Activated CD8-positive, alpha-beta memory T cell treated with anti-CD3 and anti-CD28 coated beads, Interleukin-2, amount 50 U/mL, for 24 hours (primary cell): ENCODE data around the gene KIF5B.
"Not testable (repeated sequence)": the region's sequence is repeated elsewhere in the genome, so short reads cannot be mapped to it uniquely, and the experiment has no call there.

Experiments
- DNase-seq: peaks from one replicate; pipeline ENCODE4 v3.0.0-alpha.2; 2020; ENCODE audit errors: extremely low read depth

The KIF5B gene

DNA sequence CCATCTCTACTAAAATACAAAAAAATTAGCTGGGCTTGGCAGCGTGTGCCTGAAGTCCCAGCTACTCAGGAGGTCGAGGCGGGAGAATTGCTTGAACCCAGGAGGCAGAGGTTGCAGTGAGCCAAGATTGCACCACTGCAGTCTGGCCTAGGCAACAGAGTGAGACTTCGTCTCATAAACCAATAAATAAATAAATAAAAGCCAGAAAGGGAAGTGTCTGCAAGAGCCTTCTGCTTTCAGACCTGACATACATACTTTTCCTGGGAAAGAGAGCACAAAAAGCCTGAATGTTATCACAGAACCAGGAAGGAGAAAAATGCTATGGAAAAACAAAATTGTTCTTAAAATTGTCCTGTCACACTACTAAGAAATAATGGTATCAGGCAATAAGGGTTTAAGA, 4.1 kb upstream of the KIF5B start:
- no peak for DNase-seq

DNA sequence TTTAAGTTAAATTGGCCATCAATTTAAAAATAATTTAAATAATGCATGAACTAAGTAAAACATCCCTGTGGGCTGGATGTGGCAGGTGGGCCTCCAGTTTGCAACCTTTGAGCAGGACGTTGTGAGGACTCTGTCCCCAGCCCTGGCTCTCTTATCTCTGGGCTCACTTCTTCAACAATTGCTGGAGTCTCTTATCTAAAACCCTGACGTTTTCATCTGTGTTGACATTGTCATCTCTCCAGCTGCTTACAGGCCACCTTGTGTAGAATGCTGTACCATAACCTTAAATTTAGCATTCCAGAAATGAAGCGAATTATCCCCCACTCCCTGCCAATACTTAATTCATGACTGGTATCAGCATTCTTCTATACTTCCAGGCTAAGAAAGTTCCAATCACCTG, 3.2 kb upstream of the KIF5B start:
- no peak for DNase-seq

DNA sequence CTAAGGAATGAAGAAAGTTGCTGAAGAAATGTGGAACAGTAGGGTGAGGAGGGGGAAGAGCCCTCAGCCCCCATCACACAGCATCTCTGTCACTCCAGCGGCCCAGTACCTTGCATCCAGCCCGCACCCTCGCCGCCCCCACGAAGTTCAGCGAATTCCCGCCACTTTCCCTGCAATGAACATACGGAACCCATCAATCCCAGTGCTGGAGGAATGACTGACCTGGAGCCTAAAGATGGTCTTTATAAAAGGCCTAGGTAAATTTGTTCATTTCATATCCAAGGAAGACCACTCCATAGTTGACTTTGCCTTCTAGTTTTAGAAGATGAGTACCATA, 779 bp upstream of the KIF5B start:
- no peak for DNase-seq

DNA sequence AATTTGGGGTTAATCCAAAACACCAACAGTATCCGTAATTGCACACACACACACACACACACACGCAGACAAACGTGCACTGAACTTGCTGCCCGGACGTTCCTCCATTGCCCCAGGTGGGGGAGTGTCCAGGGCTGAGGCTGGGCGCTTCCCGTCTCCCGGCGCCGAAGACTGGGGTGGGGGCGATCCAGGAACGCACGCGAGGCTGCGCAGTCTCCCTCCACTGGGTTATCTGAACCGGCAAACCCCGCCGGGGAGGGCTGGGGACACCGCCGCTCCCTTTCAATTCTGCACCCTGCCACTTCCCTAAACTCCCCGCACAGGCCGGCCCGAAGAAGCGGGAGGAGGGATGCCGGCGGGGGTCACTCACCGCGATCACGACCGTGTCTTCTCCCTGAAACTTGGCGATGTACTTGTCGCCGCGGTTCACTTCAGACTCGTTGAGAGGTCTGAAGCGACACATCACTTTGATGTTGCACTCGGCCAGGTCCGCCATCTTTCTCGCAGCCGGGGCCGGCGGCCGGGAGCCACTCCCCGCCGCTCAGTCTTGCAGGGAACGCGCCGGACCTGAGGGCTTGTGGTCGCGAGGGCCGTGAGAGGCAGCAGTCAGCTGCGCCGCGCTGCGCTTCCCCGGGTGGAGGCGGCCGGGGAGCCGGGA, 618 bp downstream of the KIF5B start:
- peak; percentile 12 for DNase-seq

DNA sequence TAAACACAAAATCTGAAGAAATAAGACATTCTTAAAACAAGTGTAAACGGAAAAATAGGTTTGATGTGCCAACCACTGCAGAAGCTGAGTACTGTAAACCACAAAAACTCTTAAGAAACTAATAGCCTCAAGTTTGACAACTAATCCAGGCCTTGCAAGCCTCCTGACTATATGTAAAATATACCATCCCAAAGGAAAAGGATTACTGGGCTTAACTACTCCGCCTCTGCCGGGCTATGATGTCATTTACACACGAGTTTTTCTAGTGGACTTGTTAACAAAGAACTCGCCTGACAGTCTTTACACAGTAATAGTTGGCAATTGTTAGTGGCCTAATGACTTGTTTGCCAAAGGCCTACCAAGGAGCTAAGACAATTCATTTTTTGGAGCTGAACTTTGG, 2.1 kb downstream of the KIF5B start:
- DNase-seq: no peak

DNA sequence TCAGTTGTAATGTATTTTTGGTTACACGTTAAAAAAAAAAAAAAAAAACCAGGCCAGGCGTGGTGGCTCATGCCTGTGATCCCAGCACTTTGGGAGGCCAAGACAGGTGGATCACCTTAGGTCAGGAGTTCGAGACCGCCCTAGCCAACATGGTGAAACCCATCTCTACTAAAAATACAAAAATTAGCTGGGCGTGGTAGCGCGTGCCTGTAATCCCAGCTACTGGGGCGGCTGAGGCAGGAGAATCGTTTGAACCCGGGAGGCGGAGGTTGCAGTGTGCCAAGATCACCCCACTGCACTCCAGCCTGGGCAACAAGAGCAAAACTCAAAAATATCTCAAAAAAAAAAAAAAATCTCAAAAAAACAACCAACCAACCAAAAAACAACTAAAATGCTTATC, 2.8 kb downstream of the KIF5B start:
- not testable (repeated sequence) for DNase-seq

DNA sequence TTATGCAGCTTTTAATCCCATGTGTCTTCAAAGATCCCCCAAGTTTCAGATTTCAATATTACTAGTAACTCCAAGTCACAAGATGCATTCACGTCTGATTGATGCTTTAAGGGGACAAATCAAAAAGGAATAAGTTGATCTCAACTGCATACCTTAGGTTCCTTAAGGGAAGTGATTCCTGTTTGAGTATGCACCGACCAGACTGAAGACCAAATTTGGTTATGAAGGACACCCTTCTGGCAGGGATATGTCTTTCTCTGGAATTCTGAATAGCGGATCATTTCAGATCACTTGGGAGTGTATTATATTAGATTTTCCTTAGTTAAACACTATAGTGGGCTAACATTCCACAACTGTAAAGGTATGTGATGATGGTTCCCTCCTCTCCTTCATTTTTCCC, 4.3 kb downstream of the KIF5B start:
- DNase-seq: no peak

DNA sequence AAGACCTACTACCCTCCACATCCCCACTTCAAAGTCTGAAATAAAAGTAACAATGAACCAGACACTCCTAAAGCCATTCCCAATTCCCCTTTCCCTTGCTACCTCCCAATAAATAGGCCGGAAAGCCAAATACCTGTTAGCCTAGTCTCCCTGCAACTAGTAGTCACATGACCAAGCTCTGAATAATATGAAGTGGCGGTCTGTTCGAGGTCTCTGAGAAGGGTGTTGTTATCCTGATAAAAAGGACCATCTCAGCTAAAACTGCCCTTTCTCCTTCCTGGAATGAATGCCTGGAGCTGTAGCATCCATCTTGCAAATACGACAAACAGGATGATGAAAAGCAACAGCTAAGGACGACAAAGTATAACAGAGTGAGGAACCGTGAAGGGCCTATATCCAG, 6.0 kb downstream of the KIF5B start:
- DNase-seq: no peak

DNA sequence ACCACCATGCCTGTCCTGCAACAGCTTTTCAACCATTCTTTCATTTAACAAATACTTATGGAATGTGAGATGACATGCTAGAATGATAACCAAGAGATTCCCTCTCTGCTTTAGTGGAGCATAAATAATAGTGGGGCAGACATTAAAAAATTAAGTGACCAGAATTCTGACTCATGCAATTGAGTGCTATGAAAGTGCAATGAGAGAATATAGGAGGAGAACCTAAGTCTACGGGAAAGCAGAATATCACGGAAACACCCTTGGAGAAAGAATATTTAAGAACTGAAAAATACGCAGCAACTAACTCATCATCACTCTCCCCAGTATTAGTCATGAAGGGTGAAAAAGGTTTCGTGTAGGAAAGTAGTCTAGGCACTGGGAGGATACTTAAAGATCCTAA, 7.1 kb downstream of the KIF5B start:
- DNase-seq: no peak

DNA sequence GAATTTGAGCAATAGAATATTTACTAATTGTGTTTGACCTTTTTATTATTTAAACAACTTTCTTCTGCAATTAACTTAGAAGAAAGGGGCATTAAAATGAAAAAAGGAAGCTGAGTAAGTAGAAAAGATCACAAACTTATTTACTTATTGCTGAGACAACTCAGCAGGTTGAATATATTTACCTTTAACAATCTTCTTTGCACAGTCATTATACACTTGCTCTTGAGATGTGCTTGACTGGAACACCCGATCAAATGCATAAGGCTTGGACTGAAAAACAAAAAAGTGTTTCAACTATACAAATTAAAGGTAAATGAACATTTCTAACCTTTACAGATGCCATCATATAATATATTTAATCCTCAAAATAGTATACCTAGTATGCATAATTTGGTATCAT, 7.9 kb downstream of the KIF5B start:
- DNase-seq: no peak

DNA sequence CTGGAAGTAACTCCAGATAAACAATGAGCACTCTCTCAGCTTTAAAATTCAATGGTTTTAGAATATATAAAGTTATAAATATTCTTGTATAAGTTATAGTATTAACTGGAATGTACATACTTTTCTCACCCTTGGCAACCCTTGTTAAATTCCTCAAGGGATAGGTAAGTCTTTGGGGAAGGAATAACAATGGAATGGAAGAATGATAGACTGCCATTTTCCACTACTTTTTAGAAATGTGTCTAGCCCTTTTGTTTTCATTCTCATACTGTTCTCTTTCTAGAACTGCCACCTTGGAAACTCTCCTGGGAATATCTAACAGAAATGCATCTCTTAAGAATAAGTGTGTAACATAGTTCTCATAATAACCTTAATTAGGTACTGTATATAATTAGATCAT, 8.3 kb downstream of the KIF5B start:
- DNase-seq: no peak

DNA sequence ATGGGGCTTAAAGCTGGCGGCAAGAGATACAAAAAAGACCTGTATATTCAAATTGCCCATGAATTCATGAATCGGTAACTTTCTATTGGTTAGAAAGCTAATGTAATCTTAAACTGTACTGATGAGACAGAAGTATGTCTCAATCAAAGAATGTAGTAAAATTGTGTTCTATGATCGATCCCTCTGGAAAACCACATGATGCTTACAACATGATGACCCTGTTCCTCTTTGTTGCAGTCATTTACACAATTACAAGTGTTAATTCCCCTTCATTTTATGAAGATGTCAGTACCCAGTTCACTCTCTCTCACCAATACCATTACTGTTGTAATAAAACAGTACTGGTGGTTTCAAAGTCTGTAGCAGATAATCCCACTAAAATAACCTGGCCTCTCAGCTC, 10.1 kb downstream of the KIF5B start:
- DNase-seq: no peak

DNA sequence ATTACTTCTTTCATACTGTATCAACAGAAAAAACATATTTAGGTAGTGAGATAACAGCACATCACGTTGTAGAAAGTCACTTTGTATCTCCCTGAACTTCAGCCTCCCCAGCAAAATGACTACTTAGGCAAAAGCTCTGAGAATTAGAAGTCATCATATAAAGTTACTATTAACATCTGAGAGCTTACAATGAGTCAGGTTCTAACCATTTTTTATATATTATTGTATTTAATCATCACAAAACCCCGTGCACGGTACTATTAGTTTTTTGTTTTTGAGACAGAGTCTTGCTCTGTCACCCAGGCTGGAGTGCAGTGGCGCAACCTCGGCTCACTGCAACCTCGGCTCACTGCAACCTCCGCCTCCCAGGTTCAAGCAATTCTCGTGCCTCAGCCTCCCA, 13.5 kb downstream of the KIF5B start:
- DNase-seq: not testable (repeated sequence)

DNA sequence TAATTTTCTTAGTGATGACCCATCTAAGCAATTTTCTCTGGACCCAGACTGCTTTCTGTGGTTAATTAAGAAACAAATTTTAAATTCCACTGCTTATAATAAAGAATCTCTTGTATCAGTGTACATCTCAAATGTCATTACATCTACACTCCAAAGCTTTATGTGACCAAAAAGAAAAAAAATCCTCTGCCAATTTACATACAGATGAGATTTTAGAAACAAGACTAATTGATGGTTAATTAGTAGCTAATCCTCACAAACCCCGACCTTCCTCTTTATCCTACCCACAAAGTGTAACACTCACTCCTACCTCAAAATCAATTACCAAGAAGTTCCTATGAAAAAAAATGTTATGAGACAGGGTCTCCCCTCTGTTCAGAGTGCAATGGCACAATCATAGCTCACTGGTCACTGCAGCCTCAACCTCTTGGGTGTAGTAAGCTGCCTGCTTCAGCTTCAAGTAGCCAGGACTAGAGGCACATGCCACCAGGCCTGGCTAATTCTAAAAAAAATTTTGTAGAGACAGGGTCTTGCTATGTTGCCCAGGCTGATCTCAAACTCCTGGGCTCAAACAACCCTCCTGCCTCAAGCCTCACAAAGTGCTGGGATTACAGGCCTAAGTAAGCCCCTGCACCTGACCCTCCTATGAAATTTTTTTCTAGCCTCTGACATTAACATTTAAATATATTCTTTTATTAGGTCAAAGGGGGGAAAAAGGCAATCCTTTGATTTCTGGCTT, 14.8 kb downstream of the KIF5B start:
- no peak for DNase-seq

DNA sequence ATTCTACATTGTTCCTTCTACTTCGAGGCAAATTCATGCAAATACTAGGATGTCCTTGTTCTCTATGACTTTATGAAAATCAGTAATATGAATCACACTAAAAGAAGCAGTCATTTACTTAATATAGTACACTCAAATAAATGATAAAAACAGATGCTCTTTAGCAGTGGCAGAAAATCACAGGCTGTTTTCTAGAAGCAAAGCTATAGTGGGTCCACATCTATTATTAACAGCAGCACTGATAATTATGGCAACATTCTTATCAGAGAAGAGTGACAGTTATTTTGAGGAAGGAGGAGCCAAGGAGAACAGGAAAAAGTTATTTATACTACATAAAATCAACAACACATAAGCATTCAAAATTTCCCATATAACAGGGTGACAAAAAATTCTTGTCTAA, 16.5 kb downstream of the KIF5B start:
- DNase-seq: no peak

DNA sequence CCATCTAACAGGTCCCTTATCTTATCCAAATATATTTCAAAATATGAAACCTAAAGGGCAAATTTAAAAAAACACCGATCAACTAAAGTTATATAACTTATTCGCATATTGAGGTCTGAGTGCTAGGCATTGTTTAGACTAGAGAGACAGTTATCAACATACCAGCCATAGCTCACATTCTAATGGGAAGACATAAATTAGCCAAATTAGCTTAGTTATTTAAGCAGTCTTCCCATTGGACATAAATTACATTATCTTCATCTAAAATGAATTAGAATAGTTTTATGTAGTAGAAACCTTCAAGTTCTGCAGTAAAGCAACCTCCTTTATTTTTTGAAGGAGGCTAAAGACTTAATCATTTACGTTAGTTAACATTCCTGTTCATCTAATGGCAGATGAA, 17.4 kb downstream of the KIF5B start:
- no peak for DNase-seq

DNA sequence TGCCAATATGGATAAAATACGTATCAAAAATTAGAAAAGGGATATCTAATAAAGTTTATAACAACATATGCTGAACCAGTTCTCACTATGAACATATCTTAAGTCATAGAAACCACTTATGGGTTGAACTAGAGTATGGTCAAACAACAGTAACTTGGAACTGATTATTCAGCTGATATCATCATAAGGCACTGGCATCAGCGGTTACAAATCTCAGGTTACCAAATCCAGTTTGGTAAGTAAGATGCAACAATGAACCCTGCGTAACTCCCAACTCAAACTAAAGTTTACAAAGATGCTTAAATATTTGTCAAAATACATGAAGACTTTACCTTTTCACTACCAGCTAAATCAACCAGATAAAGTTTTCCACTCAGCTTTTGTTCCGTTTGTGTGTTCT, 19.3 kb downstream of the KIF5B start:
- DNase-seq: no peak

DNA sequence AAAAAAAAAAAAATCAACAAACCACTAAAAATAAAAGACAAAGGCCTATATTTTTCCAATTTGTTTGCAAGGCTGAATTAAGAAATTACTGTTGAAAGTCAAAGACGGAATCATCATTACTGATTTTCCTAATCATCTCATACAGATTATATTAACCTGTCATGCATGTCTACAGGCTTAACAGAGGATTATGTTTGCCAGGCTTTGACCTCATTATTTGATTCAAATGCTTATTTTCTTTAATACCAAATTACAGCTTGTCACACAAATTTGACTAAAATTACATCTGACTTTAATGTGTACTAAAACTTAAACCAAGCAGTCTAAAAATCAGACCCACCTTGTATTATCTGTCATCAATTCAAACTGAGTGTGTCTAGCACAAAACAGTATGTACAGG, 21.2 kb downstream of the KIF5B start:
- DNase-seq: no peak

DNA sequence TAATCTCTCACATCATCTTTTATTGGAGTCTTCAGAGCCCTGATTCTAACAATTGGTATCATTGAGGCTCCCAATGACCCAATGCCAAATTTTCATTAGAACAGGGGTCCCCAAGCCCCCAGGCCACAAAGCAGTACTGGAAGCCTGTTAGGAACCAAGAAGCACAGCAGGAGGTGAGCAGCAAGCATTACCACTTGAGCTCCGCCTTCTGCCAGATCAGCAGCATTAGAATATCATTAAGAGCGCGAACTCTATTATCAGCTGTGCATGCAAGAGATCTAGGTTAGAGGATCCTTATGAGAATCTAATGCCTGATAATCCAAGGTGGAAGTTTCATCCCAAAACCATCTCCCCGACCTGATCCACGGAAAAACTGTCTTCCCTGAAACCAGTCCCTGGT, 23.1 kb downstream of the KIF5B start:
- DNase-seq: no peak

DNA sequence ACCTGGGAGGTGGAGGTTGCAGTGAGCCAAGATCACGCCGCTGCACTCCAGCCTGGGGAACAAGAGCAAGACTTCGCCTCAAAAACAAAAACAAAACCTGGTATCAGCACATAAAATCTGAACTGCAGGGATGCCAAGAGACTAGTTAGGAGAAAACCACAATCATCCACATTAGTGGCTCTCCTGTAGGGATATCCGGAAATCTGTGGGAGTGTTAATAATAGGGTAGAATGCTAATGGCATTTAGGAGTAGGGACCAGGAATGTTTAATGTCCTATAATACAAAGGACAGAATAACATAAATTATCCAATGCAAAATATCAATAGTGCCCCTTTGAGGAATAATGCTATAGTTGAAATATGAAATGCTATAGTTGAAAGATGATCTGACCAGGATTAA, 24.3 kb downstream of the KIF5B start:
- no peak for DNase-seq

DNA sequence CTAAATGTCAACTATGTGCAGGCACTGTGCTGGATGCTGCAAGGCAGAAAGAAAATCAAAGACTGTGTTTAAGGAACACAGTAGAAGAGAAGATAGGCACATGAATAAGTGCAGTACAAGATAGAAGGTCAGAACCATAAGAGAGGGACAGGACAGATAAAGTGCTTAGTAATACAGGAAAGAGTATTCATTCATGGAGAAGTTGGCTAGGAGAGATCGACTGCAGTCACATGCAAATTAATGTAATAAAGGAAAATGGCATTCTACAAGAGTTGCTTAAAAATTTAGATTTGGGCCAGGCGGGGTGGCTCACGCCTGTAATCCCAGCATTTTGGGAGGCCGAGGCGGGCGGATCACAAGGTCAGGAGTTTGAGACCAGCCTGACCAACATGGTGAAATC, 24.8 kb downstream of the KIF5B start:
- DNase-seq: no peak

DNA sequence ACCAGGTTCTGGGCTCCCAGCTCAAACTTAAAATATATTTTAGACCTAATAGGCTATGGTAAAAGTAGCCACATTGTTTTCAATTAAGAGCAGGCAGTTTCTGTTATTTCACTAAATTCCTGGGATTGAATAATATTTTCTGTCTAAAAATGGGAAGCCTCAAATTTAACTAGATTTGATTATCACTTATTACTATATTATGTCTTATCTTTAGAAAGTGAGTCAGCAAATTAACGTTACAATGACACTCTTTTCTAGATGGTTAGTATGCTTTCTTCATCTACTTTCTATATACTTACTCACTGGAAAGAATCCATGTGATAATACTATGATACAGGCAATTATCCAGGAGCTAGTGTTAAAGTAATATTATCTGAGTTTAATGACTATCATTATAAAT, 27.5 kb downstream of the KIF5B start:
- DNase-seq: no peak

DNA sequence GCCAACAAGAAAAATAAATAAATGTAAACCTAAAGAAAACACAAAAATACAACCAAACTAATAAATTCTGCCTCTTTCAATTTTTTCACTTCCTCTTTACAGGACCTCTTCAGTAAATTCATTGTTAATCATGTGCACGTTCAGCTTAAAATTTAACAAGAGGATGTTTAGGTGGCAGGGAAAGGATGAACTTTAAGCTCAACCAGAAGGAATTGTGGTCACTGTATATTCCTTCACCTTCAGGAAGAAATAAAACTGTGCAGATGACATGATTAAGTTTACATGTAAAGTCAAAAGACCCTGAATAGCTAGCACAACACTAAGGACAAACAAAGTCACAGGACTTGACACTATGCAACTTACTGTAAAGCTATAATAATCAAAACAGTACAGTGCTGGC, 33.0 kb downstream of the KIF5B start:
- DNase-seq: no peak

DNA sequence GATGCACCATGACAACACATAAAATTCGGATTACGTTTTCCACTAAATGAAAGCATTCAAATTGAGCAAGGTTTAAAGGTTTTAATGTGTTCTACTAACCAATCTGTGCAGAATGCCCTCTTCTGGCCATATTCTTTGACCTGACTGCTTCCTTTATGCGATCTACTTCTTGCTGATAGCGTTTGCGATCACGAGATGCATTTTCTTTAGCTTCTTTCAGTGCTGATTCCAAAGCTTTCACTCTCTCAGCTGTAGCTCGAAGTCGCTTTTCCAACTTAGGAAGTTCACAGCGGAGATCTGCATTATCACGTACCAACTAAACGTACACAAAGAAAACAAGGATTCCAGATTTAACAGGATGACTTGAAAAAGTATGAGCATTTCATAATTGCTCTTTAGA, 39.2 kb downstream of the KIF5B start:
- no peak for DNase-seq
